CD14-positive monocyte (primary cell): ENCODE results near the gene RERE. TPM values are rescaled to one million over a fixed set of nuclear protein-coding genes. Genes with fewer than 3 reads are reported as not detected.

Experiments
- DNase-seq, 3 donors: peaks; one replicate each; pipeline ENCODE4 v3.0.0-alpha.2; 2011 to 2022
- H2AFZ ChIP-seq: 2 replicates; pipeline ENCODE4 v1.6.0; 2012; ENCODE audit warnings: mild to moderate bottlenecking, low read depth, low read length, inconsistent platforms; ENCODE audit not compliant: insufficient read depth, poor library complexity, severe bottlenecking
- H3K27ac ChIP-seq, 2 donors: 1 replicate in 1 of 2; 2 replicates in 1 of 2; pipeline ENCODE4 v1.5.1; 2012 to 2013; ENCODE audit warnings: low read length in 2 of 2, control low read depth in 1 of 2, inconsistent platforms in 1 of 2, low read depth in 1 of 2, mild to moderate bottlenecking in 1 of 2
- H3K27me3 ChIP-seq, 2 donors: one replicate each; pipeline versions ENCODE4 v1.6.0 to v1.6.1; 2011 to 2013; ENCODE audit warnings: low read length in 2 of 2; ENCODE audit not compliant: control insufficient read depth in 2 of 2, insufficient read depth in 2 of 2
- H3K36me3 ChIP-seq, 2 donors: replicated peaks in 1 of 2; 1 replicate in 1 of 2; 2 replicates in 1 of 2; pipeline versions ENCODE4 v1.5.1 to v1.6.1; 2012 to 2013; ENCODE audit warnings: low read length in 2 of 2, control low read depth in 1 of 2, inconsistent platforms in 1 of 2, mild to moderate bottlenecking in 1 of 2; ENCODE audit not compliant: insufficient read depth in 2 of 2, control insufficient read depth in 1 of 2
- H3K4me1 ChIP-seq, 2 donors: 1 replicate in 1 of 2; 2 replicates in 1 of 2; pipeline versions ENCODE4 v1.5.1 to v1.6.1; 2012 to 2013; ENCODE audit warnings: low read length in 2 of 2, control low read depth in 1 of 2, inconsistent platforms in 1 of 2, mild to moderate bottlenecking in 1 of 2, moderate library complexity in 1 of 2; ENCODE audit not compliant: insufficient read depth in 2 of 2, control insufficient read depth in 1 of 2
- H3K4me2 ChIP-seq: replicated peaks from 2 replicates; pipeline ENCODE3; 2012; ENCODE audit warnings: low read length, moderate library complexity, mild to moderate bottlenecking; ENCODE audit not compliant: poor library complexity, severe bottlenecking; ENCODE audit errors: extremely low read depth
- H3K4me3 ChIP-seq, 3 experiments: fragments of 200-600 bp in 1 of 3; sonication (generic) in 1 of 3; replicated peaks in 1 of 3; 1 replicate in 2 of 3; 2 replicates in 1 of 3; pipeline ENCODE4 v1.5.1; 2011 to 2013; ENCODE audit warnings: low read length in 3 of 3, mild to moderate bottlenecking in 3 of 3, control low read depth in 2 of 3, low read depth in 2 of 3, inconsistent platforms in 1 of 3, moderate library complexity in 1 of 3
- H3K79me2 ChIP-seq: 2 replicates; pipeline ENCODE4 v1.6.0; 2012; ENCODE audit warnings: mild to moderate bottlenecking, control low read depth, inconsistent platforms, low read length, moderate library complexity; ENCODE audit not compliant: insufficient read depth
- H3K9ac ChIP-seq: 2 replicates; pipeline ENCODE4 v1.6.0; 2017; ENCODE audit warnings: low read length, mild to moderate bottlenecking; ENCODE audit not compliant: insufficient read depth, poor library complexity, severe bottlenecking
- H3K9me3 ChIP-seq, 2 donors: replicated peaks in 1 of 2; 1 replicate in 1 of 2; 2 replicates in 1 of 2; pipeline versions ENCODE4 v1.5.1 to v1.6.1; 2012 to 2013; ENCODE audit warnings: low read length in 2 of 2, control low read depth in 1 of 2; ENCODE audit not compliant: control insufficient read depth in 1 of 2, insufficient read depth in 1 of 2
- H4K20me1 ChIP-seq: 2 replicates; pipeline ENCODE4 v1.6.0; 2012; ENCODE audit warnings: mild to moderate bottlenecking, low read length, control low read depth, moderate library complexity; ENCODE audit not compliant: insufficient read depth
- H3K27ac Mint-ChIP-seq, 7 donors: one replicate each; pipeline ENCODE4 v1.8.0; 2020; ENCODE audit warnings: mild to moderate bottlenecking in 7 of 7, mixed read lengths in 7 of 7, moderate library complexity in 6 of 7, inconsistent platforms in 2 of 7
- H3K27me3 Mint-ChIP-seq, 3 donors: one replicate each; pipeline ENCODE4 v1.8.0; 2021 to 2022; ENCODE audit warnings: low read depth in 3 of 3, mild to moderate bottlenecking in 3 of 3, mixed read lengths in 3 of 3, moderate library complexity in 3 of 3, inconsistent platforms in 1 of 3
- H3K36me3 Mint-ChIP-seq, 2 donors: one replicate each; pipeline ENCODE4 v1.8.0; 2020; ENCODE audit warnings: mixed read lengths in 2 of 2, inconsistent platforms in 1 of 2, mild to moderate bottlenecking in 1 of 2
- H3K4me1 Mint-ChIP-seq: one replicate; pipeline ENCODE4 v1.8.0; 2020; ENCODE audit warnings: mild to moderate bottlenecking, mixed read lengths
- H3K4me3 Mint-ChIP-seq, 2 donors: one replicate each; pipeline ENCODE4 v1.8.0; 2020; ENCODE audit warnings: mild to moderate bottlenecking in 2 of 2, mixed read lengths in 2 of 2, moderate library complexity in 1 of 2
- H3K9me3 Mint-ChIP-seq, 7 donors: one replicate each; pipeline ENCODE4 v1.8.0; 2020 to 2022; ENCODE audit warnings: mixed read lengths in 7 of 7, mild to moderate bottlenecking in 6 of 7, moderate library complexity in 6 of 7, inconsistent platforms in 2 of 7
- WGBS: methylation state at CpG from one replicate; pipeline ENCODE4 v1.1.5; 2013; ENCODE audit warnings: missing lambda C conversion rate; ENCODE audit not compliant: insufficient coverage; 5-methylcytosine and 5-hydroxymethylcytosine counted together
- intact Hi-C, 2 donors: fragments of 100-400 bp; cut with micrococcal nuclease; formaldehyde crosslinking; loops; one replicate each; pipeline versions ENCODE4 v1.15.0 to v1.15.1; 2023
- polyA plus RNA-seq, 3 donors: library from polyadenylated mRNA; depleted of rRNA in 1 of 3; unstranded in 2 of 3; stranded (reverse) in 1 of 3; fragments of 300-500 nt in 2 of 3; fragments of >200 nt in 1 of 3; fragmentation: Illumina TruSeq in 2 of 3; gene quantifications; 1 replicate in 2 of 3; 2 replicates in 1 of 3; pipeline ENCODE4 v1.2.3, GENCODE V29; 2012 to 2021
- TF ChIP-seq, protein P1 (sequence below): fragments of 200-600 bp; IDR thresholded peaks from one replicate; pipeline ENCODE4 v1.8.0; 2022; ENCODE audit warnings: antibody characterized with exemption, mild to moderate bottlenecking

Gene RERE
- polyA plus RNA-seq, 3 donors, result 1.2 to 19.4 (median 3.8) TPM

DNA sequence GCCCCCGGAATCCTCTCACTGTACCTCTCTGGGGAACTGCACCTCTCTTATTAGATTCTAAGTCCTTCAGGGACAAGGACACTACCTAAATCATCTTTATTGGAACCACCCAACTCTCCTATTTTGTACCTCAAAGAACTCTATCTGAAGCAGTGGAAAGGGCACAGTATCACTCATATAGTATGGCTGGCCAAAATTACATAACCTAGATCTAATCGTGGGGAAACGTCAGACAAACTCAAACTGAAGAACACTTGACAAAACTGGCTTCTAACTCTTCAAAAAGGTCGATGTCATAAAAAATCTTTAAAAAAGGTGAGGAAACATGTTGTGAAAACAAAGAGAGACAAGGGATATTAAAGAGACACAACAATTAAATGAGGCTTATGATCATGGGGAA lies 289.5 kb downstream of the RERE start:
- H3K4me1 ChIP-seq, result peaks cover 30 to 34% of the 10 kb centered on the region in 2 donors

DNA sequence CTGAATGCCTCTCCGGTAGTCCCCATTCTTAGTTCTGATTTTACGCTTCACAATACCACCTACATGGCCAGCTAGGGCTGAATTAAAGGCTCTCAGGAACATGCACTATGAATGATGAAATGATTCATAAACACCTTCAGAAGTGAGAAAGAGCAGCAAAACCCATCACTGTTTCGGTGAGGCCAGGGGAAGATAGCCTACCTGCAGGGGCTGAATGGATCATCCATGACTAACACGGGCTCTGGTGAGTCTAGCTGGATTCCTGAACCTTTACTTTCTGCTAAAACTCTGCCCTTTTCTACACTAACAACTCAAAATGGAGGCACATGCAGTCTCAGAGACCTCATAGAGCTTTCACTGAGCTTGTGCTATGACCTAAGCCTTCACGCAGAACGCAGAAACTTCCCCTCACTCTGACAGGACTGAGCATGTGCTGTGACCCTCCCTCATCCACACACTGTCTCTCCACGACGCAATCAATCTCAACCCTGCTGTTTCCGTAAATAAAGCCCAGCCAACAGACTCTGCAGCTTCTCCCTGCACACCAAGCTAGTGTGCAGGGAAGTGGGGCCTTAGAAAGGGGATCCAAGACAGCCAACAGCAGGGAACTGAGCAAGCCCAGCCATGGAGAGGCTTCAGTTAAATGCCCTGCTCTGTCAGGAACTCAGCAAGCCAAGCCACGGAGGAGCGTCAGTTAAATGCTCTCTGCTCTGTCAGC lies 291.7 kb downstream of the RERE start:
- intact Hi-C loops, result loop anchor here (10.0 kb wide), 1 partner anchor 101 kb away; no protein-coding TSS in a partner anchor

More for the DNA sequence above, 289.5 kb downstream of the RERE start:
- TF ChIP-seq, protein P1, sequence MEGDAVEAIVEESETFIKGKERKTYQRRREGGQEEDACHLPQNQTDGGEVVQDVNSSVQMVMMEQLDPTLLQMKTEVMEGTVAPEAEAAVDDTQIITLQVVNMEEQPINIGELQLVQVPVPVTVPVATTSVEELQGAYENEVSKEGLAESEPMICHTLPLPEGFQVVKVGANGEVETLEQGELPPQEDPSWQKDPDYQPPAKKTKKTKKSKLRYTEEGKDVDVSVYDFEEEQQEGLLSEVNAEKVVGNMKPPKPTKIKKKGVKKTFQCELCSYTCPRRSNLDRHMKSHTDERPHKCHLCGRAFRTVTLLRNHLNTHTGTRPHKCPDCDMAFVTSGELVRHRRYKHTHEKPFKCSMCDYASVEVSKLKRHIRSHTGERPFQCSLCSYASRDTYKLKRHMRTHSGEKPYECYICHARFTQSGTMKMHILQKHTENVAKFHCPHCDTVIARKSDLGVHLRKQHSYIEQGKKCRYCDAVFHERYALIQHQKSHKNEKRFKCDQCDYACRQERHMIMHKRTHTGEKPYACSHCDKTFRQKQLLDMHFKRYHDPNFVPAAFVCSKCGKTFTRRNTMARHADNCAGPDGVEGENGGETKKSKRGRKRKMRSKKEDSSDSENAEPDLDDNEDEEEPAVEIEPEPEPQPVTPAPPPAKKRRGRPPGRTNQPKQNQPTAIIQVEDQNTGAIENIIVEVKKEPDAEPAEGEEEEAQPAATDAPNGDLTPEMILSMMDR, result no peak
- peaks cover 9% of the 10 kb centered on the region for H3K4me1 Mint-ChIP-seq
- peaks cover 11 to 17% of the 10 kb centered on the region in 2 donors for H3K36me3 Mint-ChIP-seq
- no peak overlapping the region for H3K4me2 ChIP-seq
- no peak for DNase-seq
- no peaks in the 10 kb centered on the region for H3K36me3 ChIP-seq
- no peak overlapping the region for H3K27ac ChIP-seq
- WGBS, result 13% methylated on average over 1 of the region's 4 CpGs
- peaks cover 0 to 1% (median 0%) of the 10 kb centered on the region in 3 donors for H3K27me3 Mint-ChIP-seq
- no peaks in the 10 kb centered on the region for H3K9me3 ChIP-seq
- H4K20me1 ChIP-seq, result no peaks in the 10 kb centered on the region
- intact Hi-C loops, result loop anchor here (10.0 kb wide), 1 partner anchor 103 kb away; no protein-coding TSS in a partner anchor
- H3K79me2 ChIP-seq, result peaks cover 20% of the 10 kb centered on the region
- peak overlapping the region; percentile 10 for H2AFZ ChIP-seq
- no peaks in the 10 kb centered on the region for H3K27me3 ChIP-seq
- H3K27ac Mint-ChIP-seq, result peak overlapping the region in 5 of 7 donors; percentile 0 to 68 (median 33)
- no peak overlapping the region for H3K4me3 Mint-ChIP-seq
- no peaks in the 10 kb centered on the region for H3K9me3 Mint-ChIP-seq
- no peak overlapping the region for H3K9ac ChIP-seq
- H3K4me3 ChIP-seq, result no peak overlapping the region

More for the DNA sequence above, 291.7 kb downstream of the RERE start:
- Histone ChIP-seq H3K4me3 (peak overlapping the region; percentile 50 to 77 (median 51)), H3K79me2 (peaks cover 29% of the 10 kb centered on the region), H3K36me3 (peaks cover 0 to 2% of the 10 kb centered on the region in 2 donors), H3K27me3 (no peaks in the 10 kb centered on the region), H3K4me2 (peak overlapping the region; percentile 80), H3K9me3 (no peaks in the 10 kb centered on the region), H3K9ac (peak overlapping the region; percentile 73), H4K20me1 (no peaks in the 10 kb centered on the region), H2AFZ (peak overlapping the region; percentile 95), H3K4me1 (peaks cover 33 to 36% of the 10 kb centered on the region in 2 donors), H3K27ac (peak overlapping the region; percentile 84 to 97)
- peaks cover 17 to 24% of the 10 kb centered on the region in 2 donors for H3K36me3 Mint-ChIP-seq
- no peaks in the 10 kb centered on the region for H3K9me3 Mint-ChIP-seq
- H3K4me1 Mint-ChIP-seq, result peaks cover 10% of the 10 kb centered on the region
- WGBS, result 2% methylated on average over 7 of the region's 11 CpGs
- TF ChIP-seq, protein P1, result no peak
- peak; percentile 93 to 95 (median 95) for DNase-seq
- no peak overlapping the region for H3K4me3 Mint-ChIP-seq
- no peak overlapping the region for H3K27ac Mint-ChIP-seq
- peaks cover 0 to 1% (median 0%) of the 10 kb centered on the region in 3 donors for H3K27me3 Mint-ChIP-seq
